HG03457 (cell line): ENCODE results near the gene ARL5C.

Experiments
- ATAC-seq: cut with Tn5 transposase; IDR thresholded peaks from one replicate; pipeline ENCODE4 v1.9.1; 2021; ENCODE audit warnings: moderate number of reproducible peaks; ENCODE audit not compliant: unreplicated experiment

ARL5C gene

DNA sequence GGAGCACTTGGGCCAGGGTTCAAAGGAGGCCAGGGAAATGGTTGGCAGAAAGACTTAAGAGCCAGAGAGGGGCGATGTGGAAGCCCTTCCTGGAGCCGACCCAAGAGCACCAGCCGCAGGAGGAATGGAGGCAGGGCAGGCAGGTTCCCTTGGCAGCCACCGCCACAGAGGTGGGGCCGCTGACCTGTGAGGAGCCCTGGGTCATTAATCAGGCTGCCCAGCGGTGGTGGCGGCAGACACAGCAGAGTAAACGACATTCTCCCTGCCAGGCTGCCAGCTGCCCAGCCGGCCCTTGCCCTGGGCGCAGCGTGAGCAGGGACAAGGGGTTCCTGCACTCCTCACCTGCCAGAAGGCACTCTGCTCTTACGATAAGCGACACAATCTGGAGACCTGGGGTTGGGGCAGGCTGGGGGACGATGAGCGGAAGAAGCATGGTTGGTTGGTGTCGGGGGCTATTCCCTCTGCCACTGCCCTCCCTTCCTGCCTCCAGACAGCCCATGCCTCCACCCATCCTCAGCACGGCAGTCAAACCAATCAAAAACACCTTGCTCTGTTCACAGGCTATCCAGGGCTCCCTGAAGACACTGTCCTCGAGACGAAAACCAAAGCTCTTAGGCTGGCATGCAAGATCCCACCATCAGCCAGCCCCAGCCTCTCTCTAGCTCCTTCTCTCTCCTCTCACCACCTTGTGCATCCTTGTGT, 55.4 kb downstream of the ARL5C start:
- ATAC-seq: no peak

DNA sequence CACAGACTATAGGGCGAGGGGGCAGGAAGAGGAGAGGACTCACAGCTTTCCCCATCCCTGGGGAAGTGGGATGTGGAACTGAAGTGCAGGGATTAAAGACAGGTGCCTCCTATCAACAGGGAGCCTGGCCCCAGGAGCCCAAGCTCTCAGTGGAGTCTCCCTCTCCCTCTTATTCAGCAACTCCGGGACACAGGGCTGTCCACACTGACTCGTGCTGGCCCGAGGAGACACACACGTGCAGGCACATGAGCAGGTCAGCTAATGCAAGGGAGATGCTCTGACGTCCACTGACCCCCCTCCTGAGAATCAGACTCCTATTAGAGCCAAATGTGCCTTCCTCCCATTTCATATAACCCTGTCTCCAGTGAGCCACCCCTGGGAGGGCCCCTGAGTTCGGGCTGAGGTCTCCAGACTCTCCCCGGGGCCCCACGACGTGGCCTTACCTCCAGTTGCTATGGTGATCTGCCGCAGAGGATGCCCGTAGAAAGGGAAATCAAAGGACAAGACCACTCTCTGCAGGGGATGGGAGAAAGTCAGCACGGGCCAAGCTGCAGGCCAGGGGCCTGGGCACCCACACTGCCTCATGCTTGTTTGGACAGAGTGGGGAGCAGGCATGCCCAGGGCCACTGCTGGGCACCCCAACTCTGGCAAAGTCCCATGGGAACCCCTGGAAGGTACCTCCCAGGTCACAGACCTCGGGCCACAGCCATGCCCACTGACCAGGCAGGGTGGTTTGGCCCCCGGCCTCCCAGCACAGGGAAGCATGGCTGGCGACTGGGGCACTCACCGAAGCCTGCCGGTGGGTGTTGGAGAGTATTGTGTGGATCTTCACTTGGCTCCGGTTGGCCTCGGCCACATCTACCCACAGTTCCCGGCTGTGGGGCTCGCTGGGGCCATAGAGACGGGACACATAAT, 57.2 kb downstream of the ARL5C start:
- ATAC-seq: no peak

DNA sequence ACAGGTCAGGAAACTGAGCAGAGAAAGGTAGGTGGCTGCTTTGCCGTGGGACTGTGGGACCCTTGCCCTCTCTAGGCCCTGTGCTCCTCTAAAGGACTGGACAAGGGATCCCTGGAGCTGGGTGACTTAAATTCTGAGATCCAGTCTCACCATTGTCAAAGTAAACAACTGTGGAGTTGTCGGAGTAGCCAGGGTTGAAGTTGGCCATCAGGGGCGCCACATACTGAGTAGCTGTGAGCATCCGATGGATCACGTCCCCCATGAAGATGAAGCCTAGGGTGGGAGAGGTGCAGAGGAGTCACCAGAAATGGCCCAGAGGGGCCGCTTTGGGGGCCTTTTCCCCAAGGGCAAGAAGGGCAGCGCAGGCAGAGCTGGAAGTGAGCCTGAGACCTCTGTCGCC, 58.0 kb downstream of the ARL5C start:
- ATAC-seq: no peak

DNA sequence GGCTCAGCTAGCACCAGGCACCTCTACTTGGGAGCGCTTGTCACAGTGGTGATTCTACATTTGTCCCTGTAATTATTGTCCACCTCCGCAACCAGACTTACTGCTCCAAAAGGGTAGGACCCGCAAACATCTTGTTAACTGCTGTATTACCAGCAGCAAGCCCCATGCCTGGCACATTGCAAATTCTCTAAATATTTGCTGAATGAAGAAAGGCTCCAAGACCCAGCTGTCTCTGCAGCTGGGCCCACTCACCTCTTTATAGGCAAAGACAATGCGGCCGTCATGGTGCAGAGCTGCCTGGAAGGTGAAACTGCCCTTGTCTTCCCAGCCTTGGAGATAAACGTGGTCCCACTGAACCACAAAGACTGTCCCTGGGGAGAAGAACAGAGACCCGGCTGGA, 58.8 kb downstream of the ARL5C start:
- ATAC-seq: no peak
